Measurements from ENCODE around the gene TTC13. TPM values are rescaled to one million over a fixed set of nuclear protein-coding genes. Genes with fewer than 3 reads are reported as not detected.

Gene TTC13
- total and polyA plus RNA-seq, 2 of the 4 experiments (the other 2 are of a cell fraction): 6.1 to 9.1 TPM

- no peak overlapping the region for H2BK5ac ChIP-seq (ENCODE audit: low read depth, low read length, poor library complexity, severe bottlenecking)
- no peaks in the 10 kb centered on the region for H4K20me1 ChIP-seq (ENCODE audit: insufficient read depth, low read length)
- dilution Hi-C loops (cut with HindIII; ENCODE audit: low sequenced_read_pairs, unreplicated experiment): no loop called here
- H2BK15ac ChIP-seq (ENCODE audit: low read depth, low read length): no peak overlapping the region
- H3K9ac ChIP-seq (ENCODE audit: low read depth, low read length): no peak overlapping the region
- no peak overlapping the region for H3K4me3 ChIP-seq (ENCODE audit: insufficient read depth, low read depth, low read length)
- H2BK120ac ChIP-seq (ENCODE audit: low read depth, low read length): no peak overlapping the region
- H4K91ac ChIP-seq (ENCODE audit: insufficient read depth, low read depth, low read length): no peak overlapping the region
- no peak overlapping the region for H3K18ac ChIP-seq (ENCODE audit: low read depth, low read length)
- no peak overlapping the region for H3K14ac ChIP-seq (replicated peaks; ENCODE audit: low read depth, low read length)
- no peak overlapping the region for H3K4me2 ChIP-seq (ENCODE audit: low read depth, low read length)
- H2AFZ ChIP-seq (replicated peaks; ENCODE audit: low read length, poor library complexity): no peak overlapping the region
- BruUV-seq (replicated peaks): no TSS peak
- in situ Hi-C loops (cut with MboI; ENCODE audit: low sequenced_read_pairs): no loop called here
- POLR2A ChIA-PET (ENCODE audit: unreplicated experiment): interaction anchor here (0.6 kb wide), 1 partner anchor 152 kb away, joined by 3 read pairs; no protein-coding TSS in a partner anchor
- H4K8ac ChIP-seq (ENCODE audit: low read depth in 2 of 2, low read length in 2 of 2): no peak overlapping the region
- H2AK5ac ChIP-seq (ENCODE audit: low read depth, low read length): no peak overlapping the region
- H4K5ac ChIP-seq (ENCODE audit: low read depth, low read length): no peak overlapping the region
- DNase-seq (no peak), ATAC-seq (ENCODE audit: low read depth) (no peak)
- WGBS, 2 experiments (ENCODE audit: extremely low coverage in 2 of 2, insufficient read length in 1 of 2): 86% methylated on average over 1 of the region's 3 CpGs; no CpG with 5 or more reads in 1 of the 2 experiments
- H3K9me1 ChIP-seq (ENCODE audit: insufficient read depth, low read length): peaks cover 3% of the 10 kb centered on the region; the same call in 1 of the 2 replicates
- intact Hi-C loops (cut with micrococcal nuclease): no loop called here
- no peak overlapping the region for H3K4ac ChIP-seq (ENCODE audit: low read depth, low read length)
- TF ChIP-seq BHLHE40 (IDR thresholded peaks at IDR 0.05; ENCODE audit: low read depth, low read length): no peak
- TF ChIP-seq POLR2A (IDR thresholded peaks at IDR 0.05; ENCODE audit: low read depth, low read length): no peak
- no peak for TF ChIP-seq MXI1 (IDR thresholded peaks at IDR 0.05; ENCODE audit: borderline replicate concordance, low read depth, low read length)
- no peak for TF ChIP-seq RAD21 (IDR thresholded peaks at IDR 0.05; ENCODE audit: low read length)
- no peak for TF ChIP-seq MAZ (IDR thresholded peaks at IDR 0.05; ENCODE audit: borderline replicate concordance, low read depth, low read length)
- no peak for TF ChIP-seq CEBPB (IDR thresholded peaks at IDR 0.05; ENCODE audit: low read depth, low read length)
- no peak for TF ChIP-seq NFE2L2 (IDR thresholded peaks at IDR 0.05; ENCODE audit: low read depth, low read length)
- no peak for TF ChIP-seq CHD1 (IDR thresholded peaks at IDR 0.05; ENCODE audit: low read depth, low read length)
- TF ChIP-seq SMC3 (IDR thresholded peaks at IDR 0.05; ENCODE audit: low read depth, low read length): no peak
- TF ChIP-seq FOS (IDR thresholded peaks at IDR 0.05; ENCODE audit: low read depth, low read length): no peak
- no peak for TF ChIP-seq RCOR1 (IDR thresholded peaks at IDR 0.05; ENCODE audit: insufficient replicate concordance, low read length)
- no peak for TF ChIP-seq CTCF (conservative IDR thresholded peaks at IDR 0.05; ENCODE audit: low read depth, low read length)
- no peak for TF ChIP-seq ELK1 (IDR thresholded peaks at IDR 0.05; ENCODE audit: borderline replicate concordance, low read depth, low read length)
- no peak for TF ChIP-seq RFX5 (IDR thresholded peaks at IDR 0.05; ENCODE audit: low read depth, low read length)
- no peak for TF ChIP-seq MAFK (IDR thresholded peaks at IDR 0.05; ENCODE audit: low read depth, low read length)
- H3K79me1 ChIP-seq (ENCODE audit: low read depth in 1 of 2, low read length in 2 of 2): no peaks in the 10 kb centered on the region
- no peak overlapping the region for H3K23ac ChIP-seq (ENCODE audit: low read depth, low read length)
- no peak overlapping the region for H2AK9ac ChIP-seq (replicated peaks; ENCODE audit: low read depth, low read length, poor library complexity)
- CTCF ChIA-PET: no interaction called here
- H3K36me3 ChIP-seq (ENCODE audit: control insufficient read depth, insufficient read depth, low read length): peaks cover 6% of the 10 kb centered on the region; the same call in 1 of the 2 replicates
- no peak overlapping the region for H2BK20ac ChIP-seq (ENCODE audit: low read depth, low read length)
- no peak overlapping the region for H3K56ac ChIP-seq (ENCODE audit: extremely low read depth, insufficient read depth, low read length)
- no peaks in the 10 kb centered on the region for H3K4me1 ChIP-seq (ENCODE audit: control insufficient read depth, insufficient read depth, low read length)
- no peaks in the 10 kb centered on the region for H3K27me3 ChIP-seq (ENCODE audit: control insufficient read depth, insufficient read depth, low read length)
- no peak overlapping the region for H3K27ac ChIP-seq (ENCODE audit: insufficient read depth, low read length)
- H3K9me3 ChIP-seq (ENCODE audit: control insufficient read depth, insufficient read depth, low read length): no peaks in the 10 kb centered on the region; the same call in 1 of the 2 replicates
Observed at GRCh38 chr1:231013391-231014015, 34.8 kb upstream of the TTC13 start.
